K562 (cell line): ENCODE data around the gene ADORA2B. TPM values are rescaled to one million over a fixed set of nuclear protein-coding genes. Genes with fewer than 3 reads are reported as not detected.

Experiments
- ATAC-seq: fragments of 200-7000 bp; cut with Tn5 transposase; 3 replicates; pipeline ENCODE4 v1.9.1; 2020; ENCODE audit warnings: moderate library complexity
- BruUV-seq: library from RNA; stranded (reverse); fragments of 400-500 nt; replicated peaks from 2 replicates; lab custom pipeline; 2021; lab: Mats Ljungman, UMichigan
- CTCF ChIA-PET: fragments of 300-600 bp; formaldehyde crosslinking; extraction: SDS; loops from one replicate; lab custom pipeline; 2021; ENCODE audit warnings: low intra/inter-chr PET ratio; lab: Yijun Ruan, JAX
- POLR2A ChIA-PET: fragments of 300-600, 350-650 bp; sonication (Branson Sonifier 250); formaldehyde crosslinking; extraction: SDS; loops from one replicate; lab custom pipeline; 2021; ENCODE audit warnings: antibody characterized with exemption, inconsistent platforms; lab: Yijun Ruan, JAX
- DNase-seq, 4 experiments: peaks; one replicate each; pipeline versions ENCODE4 v3.0.0 to v3.0.0-alpha.2; 2011 to 2018; ENCODE audit warnings: low spot score in 3 of 4, mixed read lengths in 3 of 4; ENCODE audit errors: extremely low read depth in 1 of 4
- FAIRE-seq: peaks from 2 replicates; lab custom pipeline; 2011; peaks lifted over from hg19 to GRCh38; lab: Jason Lieb, UNC
- H2AFZ ChIP-seq: 2 replicates; pipeline ENCODE4 v1.6.0; 2011; ENCODE audit warnings: low read depth, low read length, control low read depth, inconsistent platforms
- H3K27ac ChIP-seq: fragments of 200-600 bp; 3 replicates; pipeline ENCODE4 v1.8.0; 2011; ENCODE audit warnings: low read depth, mild to moderate bottlenecking, control low read depth, inconsistent platforms, low read length, moderate library complexity, mixed read lengths; ENCODE audit errors: extremely low read depth
- H3K27me3 ChIP-seq, 2 experiments: fragments of 300-600 bp in 1 of 2; 2 replicates in 1 of 2; 3 replicates in 1 of 2; pipeline versions ENCODE4 v1.6.0 to v1.8.0; 2011; ENCODE audit warnings: inconsistent platforms in 2 of 2, low read length in 2 of 2, mild to moderate bottlenecking in 1 of 2, mixed read lengths in 1 of 2, moderate library complexity in 1 of 2; ENCODE audit not compliant: control insufficient read depth in 2 of 2, insufficient read depth in 2 of 2
- H3K36me3 ChIP-seq: fragments of 300-600 bp; 3 replicates; pipeline ENCODE4 v1.8.0; 2011; ENCODE audit warnings: mild to moderate bottlenecking, low read length, inconsistent platforms; ENCODE audit not compliant: control insufficient read depth, insufficient read depth
- H3K4me1 ChIP-seq, 2 experiments: fragments of 200-600 bp in 1 of 2; replicated peaks in 1 of 2; 2 replicates in 1 of 2; 3 replicates in 1 of 2; pipeline versions ENCODE4 v1.5.1 to v1.8.0; 2011; ENCODE audit warnings: inconsistent platforms in 2 of 2, low read length in 2 of 2, mild to moderate bottlenecking in 1 of 2, mixed read lengths in 1 of 2, moderate library complexity in 1 of 2; ENCODE audit not compliant: control insufficient read depth in 2 of 2, insufficient read depth in 2 of 2
- H3K4me2 ChIP-seq: 2 replicates; pipeline ENCODE4 v1.6.1; 2011; ENCODE audit warnings: low read length, control low read depth, inconsistent platforms, mixed read lengths; ENCODE audit not compliant: insufficient read depth
- H3K4me3 ChIP-seq: fragments of 200-600 bp; sonication (generic), shearing (Covaris generic); 2 replicates; pipeline ENCODE4 v1.5.1; 2016; ENCODE audit warnings: control low read depth, inconsistent platforms
- H3K79me2 ChIP-seq: fragments of 200-600 bp; 3 replicates; pipeline ENCODE4 v1.8.0; 2011; ENCODE audit warnings: low read length, inconsistent platforms; ENCODE audit not compliant: control insufficient read depth, insufficient read depth
- H3K9ac ChIP-seq, 2 experiments: 2 replicates each; pipeline versions ENCODE4 v1.6.0 to v1.6.1; 2011; ENCODE audit warnings: low read depth in 2 of 2, low read length in 2 of 2, control low read depth in 1 of 2, inconsistent platforms in 1 of 2, mild to moderate bottlenecking in 1 of 2, mixed read lengths in 1 of 2; ENCODE audit not compliant: insufficient read depth in 1 of 2
- H3K9me1 ChIP-seq: one replicate; pipeline ENCODE4 v1.6.0; 2011; ENCODE audit warnings: inconsistent platforms, mild to moderate bottlenecking, low read length, moderate library complexity; ENCODE audit not compliant: control insufficient read depth, insufficient read depth
- H3K9me3 ChIP-seq: replicated peaks from 2 replicates; pipeline ENCODE4 v1.5.1; 2011; ENCODE audit warnings: low read depth, low read length, inconsistent platforms; ENCODE audit not compliant: control insufficient read depth, insufficient read depth
- H4K20me1 ChIP-seq: replicated peaks from 2 replicates; pipeline ENCODE4 v1.6.1; 2011; ENCODE audit warnings: low read length, inconsistent platforms, mixed read lengths; ENCODE audit not compliant: control insufficient read depth, insufficient read depth
- BHLHE40 ChIP-seq: IDR thresholded peaks from 2 replicates; pipeline ENCODE4 v1.6.1; 2011; ENCODE audit warnings: low read length, improper control_type of control experiment
- CHD1 ChIP-seq: fragments of 200-600 bp; sonication (generic); IDR thresholded peaks from one replicate; pipeline ENCODE4 v1.6.1; 2012; ENCODE audit warnings: mild to moderate bottlenecking, moderate library complexity, low read length, inconsistent platforms
- IRF2 ChIP-seq: sonication (generic); formaldehyde crosslinking; IDR thresholded peaks from 2 replicates; pipeline ENCODE4 v1.8.1; 2022; ENCODE audit warnings: mild to moderate bottlenecking, missing genetic modification reagents
- MAFG ChIP-seq: fragments of 450-650 bp; conservative IDR thresholded peaks from 2 replicates; pipeline ENCODE4 v1.6.1; 2016; ENCODE audit warnings: missing genetic modification characterization, missing compliant biosample characterization
- MCM2 ChIP-seq: fragments of 450-650 bp; IDR thresholded peaks from 2 replicates; pipeline ENCODE4 v1.6.1; 2017; ENCODE audit warnings: low read depth, mild to moderate bottlenecking
- MCM5 ChIP-seq: fragments of 450-650 bp; IDR thresholded peaks from 2 replicates; pipeline ENCODE4 v1.6.1; 2016; ENCODE audit warnings: low read depth
- NFIC ChIP-seq: fragments of 450-650 bp; IDR thresholded peaks from 2 replicates; pipeline ENCODE4 v1.6.1; 2017; ENCODE audit warnings: mild to moderate bottlenecking, inconsistent platforms
- PHB ChIP-seq: fragments of 250-450 bp; sonication (Bioruptor Pico); IDR thresholded peaks from 2 replicates; pipeline ENCODE4 v1.5.0; 2021
- POLR2A ChIP-seq: fragments of 450-650 bp; conservative IDR thresholded peaks from 2 replicates; pipeline ENCODE4 v1.6.1; 2016
- PRPF4 ChIP-seq: fragments of 200-400 bp; formaldehyde crosslinking; IDR thresholded peaks from one replicate; pipeline ENCODE4 v1.6.1; 2017; ENCODE audit warnings: low read length, low read depth, mild to moderate bottlenecking; ENCODE audit not compliant: insufficient read depth, poor library complexity, severe bottlenecking
- TAL1 ChIP-seq: fragments of 450-650 bp; IDR thresholded peaks from 2 replicates; pipeline ENCODE4 v1.6.1; 2016; ENCODE audit warnings: mild to moderate bottlenecking
- TARDBP ChIP-seq: fragments of 450-650 bp; IDR thresholded peaks from 2 replicates; pipeline ENCODE4 v1.6.1; 2016
- ZBTB7A ChIP-seq: IDR thresholded peaks from 2 replicates; pipeline ENCODE4 v1.6.1; 2011; ENCODE audit warnings: low read depth, mild to moderate bottlenecking, low read length, moderate library complexity, borderline replicate concordance; ENCODE audit not compliant: control insufficient read depth
- ZNF12 ChIP-seq: sonication (generic); formaldehyde crosslinking; IDR thresholded peaks from 2 replicates; pipeline ENCODE4 v1.4.0; 2020; ENCODE audit warnings: mild to moderate bottlenecking, missing genetic modification reagents
- WGBS: fragments of 100-300 bp; shearing (Covaris generic); methylation state at CpG from one replicate; pipeline ENCODE4 v1.1.6; 2016; ENCODE audit warnings: low coverage, mixed read lengths; ENCODE audit not compliant: insufficient coverage; ENCODE audit errors: missing lambda C conversion rate; 5-methylcytosine and 5-hydroxymethylcytosine counted together
- in situ Hi-C: fragments of 300-500 bp; cut with MboI; formaldehyde crosslinking; loops from 4 replicates; pipeline ENCODE4 v1.15.0; 2018; ENCODE audit warnings: inconsistent platforms, mixed read lengths
- intact Hi-C: fragments of 100-400 bp; cut with micrococcal nuclease; formaldehyde crosslinking; loops from 2 replicates; pipeline ENCODE4 v1.14.2; 2022
- polyA plus RNA-seq, 8 experiments: library from polyadenylated mRNA; depleted of rRNA in 4 of 8; stranded (reverse) in 5 of 8; unstranded in 3 of 8; fragments of >200 nt; fragmentation: Nextera tagmentation in 2 of 8; fragmentation: Illumina TruSeq in 1 of 8; extraction: Ambion mirVana in 2 of 8; extraction: Trizol in 1 of 8; gene quantifications; 2 replicates each; pipeline versions ENCODE4 v1.2.1 to v1.2.3, GENCODE V29; 2011 to 2014; ENCODE audit warnings: inconsistent platforms in 1 of 8, missing spikeins in 1 of 8
- total RNA-seq, 7 experiments: library from RNA; depleted of rRNA in 6 of 7; stranded (reverse); fragments of >200 nt in 6 of 7; fragmentation: Illumina TruSeq in 2 of 7; extraction: Trizol in 2 of 7; gene quantifications; 2 replicates each; pipeline versions ENCODE4 v1.2.1 to v1.2.3, GENCODE V29; 2011 to 2021; ENCODE audit warnings: low replicate concordance in 1 of 7
- TF ChIP-seq, protein P1 (sequence below), 2 experiments: fragments of 450-650 bp in 1 of 2; IDR thresholded peaks; 2 replicates each; pipeline ENCODE4 v1.6.1; 2011 to 2017; ENCODE audit warnings: low read depth in 2 of 2, antibody characterized with exemption in 1 of 2, borderline replicate concordance in 1 of 2, low read length in 1 of 2, mild to moderate bottlenecking in 1 of 2, mixed read lengths in 1 of 2; ENCODE audit not compliant: control insufficient read depth in 1 of 2

Gene ADORA2B
- total and polyA plus RNA-seq, 9 of the 15 experiments (the other 6 are each of a cell fraction or from before 2014, with no cell fraction given) = 6.4 to 16.6 (median 10.5) TPM

DNA sequence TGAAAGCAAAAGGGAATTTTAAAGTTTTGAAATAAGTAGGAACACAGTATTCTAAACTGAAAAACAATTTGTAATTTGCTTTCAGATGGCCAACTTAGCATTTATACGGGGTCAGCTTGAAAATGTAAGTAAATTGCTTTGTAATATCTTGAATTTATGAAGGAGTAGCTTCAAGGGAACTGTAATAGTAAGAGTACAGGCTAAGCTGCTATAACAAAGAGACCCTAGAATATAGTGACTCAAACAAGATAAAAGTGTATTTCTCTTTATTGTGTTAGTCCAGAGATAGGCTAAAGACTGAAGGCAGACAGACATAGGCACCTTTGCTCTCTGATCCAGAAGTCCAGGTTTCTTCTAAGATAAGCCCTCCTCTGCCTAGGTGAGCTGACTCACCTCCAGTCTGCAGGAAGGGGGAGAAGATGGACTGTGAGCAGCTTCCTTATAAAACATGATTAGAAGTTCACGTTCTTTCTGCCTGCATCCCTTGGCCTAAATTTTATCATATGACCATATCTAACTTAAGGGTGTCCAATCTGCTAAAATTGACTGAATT, 57.9 kb downstream of the ADORA2B start:
- WGBS = 100% methylated on average over 2 of the region's 2 CpGs
- peaks cover 10% of the 10 kb centered on the region for H3K9me3 ChIP-seq
- no peaks in the 10 kb centered on the region for H3K9me1 ChIP-seq
- no peak for TF ChIP-seq TARDBP
- no peak for TF ChIP-seq IRF2 (CRISPR knock-in tag)
- TF ChIP-seq ZNF12 (CRISPR knock-in tag) = peak; percentile 92
- TF ChIP-seq MCM5 = no peak
- TF ChIP-seq, all 486 proteins: peak for 1
- BruUV-seq = no TSS peak
- H4K20me1 ChIP-seq = no peaks in the 10 kb centered on the region
- H3K27me3 ChIP-seq = no peaks in the 10 kb centered on the region
- no peak overlapping the region for H3K4me2 ChIP-seq
- H3K4me1 ChIP-seq = peaks cover 8 to 15% of the 10 kb centered on the region in 2 experiments; a peak in 2 of 5 replicates
- H3K4me3 ChIP-seq = no peak overlapping the region
- ChIA-PET CTCF (no interaction called here), POLR2A (interaction anchor here (0.6 kb wide), 1 partner anchor 54 kb away, joined by 3 read pairs; no protein-coding TSS in a partner anchor)
- no peak overlapping the region for H2AFZ ChIP-seq
- DNase-seq (no peak), ATAC-seq (no peak), FAIRE-seq (no peak)
- no peak overlapping the region for H3K27ac ChIP-seq
- H3K9ac ChIP-seq = no peak overlapping the region
- peaks cover 31% of the 10 kb centered on the region for H3K79me2 ChIP-seq
- in situ Hi-C loops = no loop called here
- intact Hi-C loops = loop anchor here (10.0 kb wide), 1 partner anchor 212 kb away; the partner anchor contains the start of genes NCOR1 and PIGL
- H3K36me3 ChIP-seq = peaks cover 69% of the 10 kb centered on the region

DNA sequence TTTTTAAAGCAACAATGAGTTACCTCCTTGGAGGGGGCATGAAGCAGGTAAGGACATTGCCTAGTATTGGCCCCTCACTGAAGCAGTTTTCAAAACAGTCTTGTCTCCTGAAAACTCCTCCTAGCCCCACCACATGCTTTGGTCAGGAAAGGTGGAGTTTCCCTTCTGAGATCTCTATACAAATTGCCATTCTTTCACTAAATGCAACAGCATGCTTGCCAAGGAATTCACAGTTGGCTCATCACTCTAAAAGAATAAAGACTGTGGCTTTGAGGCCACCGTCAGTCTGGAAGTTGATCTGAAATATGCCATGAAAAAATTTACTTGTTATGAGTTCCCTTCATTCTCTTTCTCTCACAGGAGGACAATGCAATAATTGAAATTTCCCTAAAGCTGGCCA, 58.9 kb downstream of the ADORA2B start:
- FAIRE-seq (no peak), ATAC-seq (no peak), DNase-seq (no peak)
- H3K79me2 ChIP-seq = peaks cover 31% of the 10 kb centered on the region
- peaks cover 10% of the 10 kb centered on the region for H3K9me3 ChIP-seq
- H3K4me2 ChIP-seq = no peak overlapping the region
- no TSS peak for BruUV-seq
- H4K20me1 ChIP-seq = no peaks in the 10 kb centered on the region
- H3K4me3 ChIP-seq = no peak overlapping the region
- intact Hi-C loops (loop anchor here (10.0 kb wide), 1 partner anchor 211 kb away; the partner anchor contains the start of genes NCOR1 and PIGL), in situ Hi-C loops (no loop called here)
- H3K4me1 ChIP-seq = peaks cover 8 to 15% of the 10 kb centered on the region in 2 experiments; a peak in 2 of 5 replicates
- H3K27ac ChIP-seq = no peak overlapping the region
- ChIA-PET POLR2A (no interaction called here), CTCF (no interaction called here)
- WGBS = no CpG with 5 or more reads among the region's 1 CpG
- H2AFZ ChIP-seq = no peak overlapping the region
- peaks cover 80% of the 10 kb centered on the region for H3K36me3 ChIP-seq
- H3K27me3 ChIP-seq = no peaks in the 10 kb centered on the region
- no peaks in the 10 kb centered on the region for H3K9me1 ChIP-seq
- H3K9ac ChIP-seq = no peak overlapping the region
- TF ChIP-seq MAFG (no peak), CHD1 (no peak), BHLHE40 (no peak), PRPF4 (no peak), MCM2 (no peak), TAL1 (no peak), POLR2A (no peak), ZBTB7A (no peak), PHB (CRISPR knock-in tag) (no peak), NFIC (no peak)
- TF ChIP-seq, protein P1, sequence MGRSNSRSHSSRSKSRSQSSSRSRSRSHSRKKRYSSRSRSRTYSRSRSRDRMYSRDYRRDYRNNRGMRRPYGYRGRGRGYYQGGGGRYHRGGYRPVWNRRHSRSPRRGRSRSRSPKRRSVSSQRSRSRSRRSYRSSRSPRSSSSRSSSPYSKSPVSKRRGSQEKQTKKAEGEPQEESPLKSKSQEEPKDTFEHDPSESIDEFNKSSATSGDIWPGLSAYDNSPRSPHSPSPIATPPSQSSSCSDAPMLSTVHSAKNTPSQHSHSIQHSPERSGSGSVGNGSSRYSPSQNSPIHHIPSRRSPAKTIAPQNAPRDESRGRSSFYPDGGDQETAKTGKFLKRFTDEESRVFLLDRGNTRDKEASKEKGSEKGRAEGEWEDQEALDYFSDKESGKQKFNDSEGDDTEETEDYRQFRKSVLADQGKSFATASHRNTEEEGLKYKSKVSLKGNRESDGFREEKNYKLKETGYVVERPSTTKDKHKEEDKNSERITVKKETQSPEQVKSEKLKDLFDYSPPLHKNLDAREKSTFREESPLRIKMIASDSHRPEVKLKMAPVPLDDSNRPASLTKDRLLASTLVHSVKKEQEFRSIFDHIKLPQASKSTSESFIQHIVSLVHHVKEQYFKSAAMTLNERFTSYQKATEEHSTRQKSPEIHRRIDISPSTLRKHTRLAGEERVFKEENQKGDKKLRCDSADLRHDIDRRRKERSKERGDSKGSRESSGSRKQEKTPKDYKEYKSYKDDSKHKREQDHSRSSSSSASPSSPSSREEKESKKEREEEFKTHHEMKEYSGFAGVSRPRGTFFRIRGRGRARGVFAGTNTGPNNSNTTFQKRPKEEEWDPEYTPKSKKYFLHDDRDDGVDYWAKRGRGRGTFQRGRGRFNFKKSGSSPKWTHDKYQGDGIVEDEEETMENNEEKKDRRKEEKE (IDR thresholded peaks at IDR 0.05; ENCODE audit: borderline replicate concordance in 1 of 2, control insufficient read depth in 1 of 2, low read depth in 2 of 2, low read length in 1 of 2) = no peak
